Stomach (tissue), 9 donors: ENCODE measurements around the gene SPARC. TPM values are rescaled to one million over a fixed set of nuclear protein-coding genes. Genes with fewer than 3 reads are reported as not detected.

Source experiments
- DNase-seq, 2 donors: peaks; one replicate each; pipeline versions ENCODE4 v3.0.0 to v3.0.0-alpha.2; 2013 to 2019
- H3K27ac ChIP-seq, 5 donors: fragments of 200-600 bp in 4 of 5; sonication (generic) in 4 of 5; one replicate each; pipeline ENCODE4 v1.5.1; 2013 to 2019; ENCODE audit warnings: mild to moderate bottlenecking in 1 of 5, moderate library complexity in 1 of 5
- H3K27me3 ChIP-seq, 3 donors: fragments of 200-600 bp; sonication (generic); one replicate each; pipeline ENCODE4 v1.5.1; 2017 to 2019; ENCODE audit warnings: mixed run types in 1 of 3
- H3K36me3 ChIP-seq, 4 donors: fragments of 200-600 bp; sonication (generic); 1 replicate in 3 of 4; 2 replicates in 1 of 4; pipeline ENCODE4 v1.5.1; 2016 to 2019
- H3K4me1 ChIP-seq, 4 donors: fragments of 200-600 bp; sonication (generic); one replicate each; pipeline ENCODE4 v1.5.1; 2016 to 2019
- H3K4me3 ChIP-seq, 4 donors: fragments of 200-600 bp; sonication (generic) in 3 of 4; one replicate each; pipeline ENCODE4 v1.5.1; 2016 to 2019; ENCODE audit warnings: mild to moderate bottlenecking in 1 of 4
- H3K9me3 ChIP-seq, 4 donors: fragments of 200-600 bp; sonication (generic); one replicate each; pipeline ENCODE4 v1.5.1; 2016 to 2019
- EP300 ChIP-seq: sonication (generic); formaldehyde crosslinking; IDR thresholded peaks from one replicate; pipeline ENCODE4 v1.6.1; 2017; ENCODE audit warnings: antibody characterized with exemption
- POLR2A ChIP-seq, 4 donors: fragments of 450-650 bp; IDR thresholded peaks; one replicate each; pipeline ENCODE4 v1.6.1; 2016; ENCODE audit warnings: antibody characterized with exemption in 4 of 4, control low read depth in 2 of 4, mild to moderate bottlenecking in 1 of 4, moderate library complexity in 1 of 4
- POLR2AphosphoS5 ChIP-seq, 3 donors: sonication (generic); formaldehyde crosslinking; IDR thresholded peaks; one replicate each; pipeline ENCODE4 v1.6.1; 2016; ENCODE audit warnings: antibody characterized with exemption in 3 of 3
- WGBS, 5 donors: extraction: QIAGEN DNeasy Blood & Tissue Kit in 3 of 5; methylation state at CpG; one replicate each; pipeline versions ENCODE4 v1.1.5 to v1.1.7; 2013 to 2018; 5-methylcytosine and 5-hydroxymethylcytosine counted together
- intact Hi-C: fragments of 100-400 bp; cut with DNase I; formaldehyde crosslinking; loops from one replicate; pipeline ENCODE4 v1.15.1; 2023; ENCODE audit warnings: low total_unique reads
- polyA plus RNA-seq, 3 donors: library from polyadenylated mRNA; stranded (reverse); fragments of 200-250 nt; gene quantifications; one replicate each; pipeline ENCODE4 v1.2.3, GENCODE V29; 2013
- total RNA-seq, 5 donors: library from RNA; depleted of rRNA; stranded (reverse); fragments of >200 nt; gene quantifications; one replicate each; pipeline versions ENCODE4 v1.1.0 to v1.2.3, GENCODE V29; 2014 to 2016
- TF ChIP-seq, protein P1 (sequence below), 7 experiments: fragments of 450-650 bp in 4 of 7; fragments of 200-600 bp in 3 of 7; sonication (generic) in 3 of 7; IDR thresholded peaks; one replicate each; pipeline ENCODE4 v1.5.1; 2016 to 2019; ENCODE audit warnings: antibody characterized with exemption in 7 of 7, control low read depth in 2 of 7, mild to moderate bottlenecking in 1 of 7
- donor health status: healthy with polysubstance abuse.
- donor health status: Bipolar disorder and iron deficiency.
- donor health status: healthy.

Gene SPARC
- total and polyA plus RNA-seq, 8 donors = 36.2 to 1,348 (median 94.7) TPM

DNA sequence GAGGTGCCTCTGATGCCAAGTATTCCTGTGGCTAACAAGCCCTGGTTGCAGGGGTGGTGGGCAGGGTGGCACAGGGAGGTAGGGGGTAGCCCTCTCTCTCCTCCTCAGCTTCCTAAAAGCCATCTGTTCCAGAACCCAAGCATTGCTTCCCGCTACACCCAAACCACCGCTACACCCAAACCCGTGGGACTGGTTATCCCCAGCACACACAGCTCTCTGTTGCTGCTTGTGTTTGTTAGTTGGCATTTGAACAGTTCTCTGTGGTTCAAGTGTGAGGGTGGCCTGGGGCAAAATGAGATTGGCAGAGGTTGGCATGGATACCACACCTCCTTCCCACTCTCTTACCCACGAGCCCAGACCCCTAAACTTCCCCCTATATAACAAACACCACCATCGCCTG is 40.4 kb downstream of the SPARC start:
- 70 to 88% (median 76%) methylated on average over 5 of the region's 5 CpGs for WGBS, 5 donors
- intact Hi-C loops = no loop called here
- DNase-seq = no peak

DNA sequence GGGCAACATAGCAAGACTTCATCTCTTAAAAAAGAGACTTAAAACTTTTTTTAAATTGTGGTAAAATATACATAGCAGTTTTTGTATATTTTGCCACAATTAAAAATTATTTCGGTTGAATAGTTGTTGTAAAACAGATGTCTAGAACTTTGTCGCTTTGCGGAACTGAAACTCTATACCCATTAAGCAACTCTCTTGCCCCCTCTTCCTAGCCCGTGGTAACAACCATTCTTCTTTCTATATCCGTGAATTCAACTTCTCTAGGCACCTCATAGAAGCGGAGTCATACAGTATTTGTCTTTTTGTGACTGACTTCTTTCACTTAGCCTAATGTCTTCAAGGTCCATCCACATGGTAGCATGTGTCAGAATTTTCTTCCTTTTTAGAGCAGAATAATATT is 43.3 kb downstream of the SPARC start:
- no peak for DNase-seq
- H3K27ac ChIP-seq = no peak overlapping the region
- intact Hi-C loops = no loop called here
- no peaks in the 10 kb centered on the region for H3K27me3 ChIP-seq
- WGBS, 5 donors = 78 to 94% (median 87%) methylated on average over 6 of the region's 6 CpGs
- TF ChIP-seq EP300 (no peak), POLR2AphosphoS5 (IDR thresholded peaks at IDR 0.05) (no peak), POLR2A (IDR thresholded peaks at IDR 0.05) (no peak)
- TF ChIP-seq, protein P1, sequence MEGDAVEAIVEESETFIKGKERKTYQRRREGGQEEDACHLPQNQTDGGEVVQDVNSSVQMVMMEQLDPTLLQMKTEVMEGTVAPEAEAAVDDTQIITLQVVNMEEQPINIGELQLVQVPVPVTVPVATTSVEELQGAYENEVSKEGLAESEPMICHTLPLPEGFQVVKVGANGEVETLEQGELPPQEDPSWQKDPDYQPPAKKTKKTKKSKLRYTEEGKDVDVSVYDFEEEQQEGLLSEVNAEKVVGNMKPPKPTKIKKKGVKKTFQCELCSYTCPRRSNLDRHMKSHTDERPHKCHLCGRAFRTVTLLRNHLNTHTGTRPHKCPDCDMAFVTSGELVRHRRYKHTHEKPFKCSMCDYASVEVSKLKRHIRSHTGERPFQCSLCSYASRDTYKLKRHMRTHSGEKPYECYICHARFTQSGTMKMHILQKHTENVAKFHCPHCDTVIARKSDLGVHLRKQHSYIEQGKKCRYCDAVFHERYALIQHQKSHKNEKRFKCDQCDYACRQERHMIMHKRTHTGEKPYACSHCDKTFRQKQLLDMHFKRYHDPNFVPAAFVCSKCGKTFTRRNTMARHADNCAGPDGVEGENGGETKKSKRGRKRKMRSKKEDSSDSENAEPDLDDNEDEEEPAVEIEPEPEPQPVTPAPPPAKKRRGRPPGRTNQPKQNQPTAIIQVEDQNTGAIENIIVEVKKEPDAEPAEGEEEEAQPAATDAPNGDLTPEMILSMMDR (IDR thresholded peaks at IDR 0.05) = no peak
- no peaks in the 10 kb centered on the region for H3K9me3 ChIP-seq
- H3K4me1 ChIP-seq = no peaks in the 10 kb centered on the region
- H3K36me3 ChIP-seq = no peaks in the 10 kb centered on the region
- H3K4me3 ChIP-seq = no peak overlapping the region

More for the DNA sequence above, 40.4 kb downstream of the SPARC start:
- TF ChIP-seq POLR2AphosphoS5 (IDR thresholded peaks at IDR 0.05) (no peak), EP300 (no peak), POLR2A (IDR thresholded peaks at IDR 0.05) (no peak)
- TF ChIP-seq, protein P1 (IDR thresholded peaks at IDR 0.05) = no peak
- H3K27me3 ChIP-seq = peaks cover 0 to 4% (median 0%) of the 10 kb centered on the region in 3 donors
- no peak overlapping the region for H3K27ac ChIP-seq
- H3K36me3 ChIP-seq = no peaks in the 10 kb centered on the region
- no peak overlapping the region for H3K4me3 ChIP-seq
- no peaks in the 10 kb centered on the region for H3K4me1 ChIP-seq
- H3K9me3 ChIP-seq = no peaks in the 10 kb centered on the region

DNA sequence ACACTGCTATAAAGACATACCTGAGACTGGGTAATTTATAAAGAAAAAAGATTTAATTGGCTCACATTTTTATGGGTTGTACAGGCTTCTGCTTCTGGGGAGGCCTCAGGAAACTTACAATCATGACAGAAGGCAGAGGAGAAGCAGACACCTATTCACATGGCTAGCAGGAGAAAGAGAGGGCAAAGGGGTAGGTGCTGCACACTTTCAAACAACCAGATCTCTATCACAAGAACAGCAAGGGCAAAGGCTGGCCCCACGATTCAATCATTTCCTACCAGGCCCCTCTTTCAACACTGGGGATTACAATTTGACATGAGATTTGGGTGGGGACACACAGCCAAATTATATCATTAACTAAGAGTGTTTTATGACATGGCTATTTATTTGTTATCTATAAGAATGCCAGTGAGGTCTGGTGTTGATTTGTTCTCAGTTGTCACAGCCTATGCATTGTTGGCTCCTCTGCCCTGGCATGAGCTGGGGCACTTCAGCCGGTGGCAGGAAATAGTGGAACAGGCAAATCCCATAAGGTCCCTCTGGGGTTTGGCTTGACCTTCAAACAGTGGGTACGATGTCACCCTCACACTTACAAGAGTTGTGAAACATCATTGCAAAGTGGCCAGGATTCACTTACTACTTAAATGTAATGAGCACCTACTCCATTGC is 44.1 kb downstream of the SPARC start:
- H3K36me3 ChIP-seq = no peaks in the 10 kb centered on the region
- no peaks in the 10 kb centered on the region for H3K27me3 ChIP-seq
- no peak overlapping the region for H3K4me3 ChIP-seq
- no peaks in the 10 kb centered on the region for H3K9me3 ChIP-seq
- H3K4me1 ChIP-seq = no peaks in the 10 kb centered on the region
- 56 to 72% (median 59%) methylated on average over 3 of the region's 3 CpGs for WGBS, 5 donors
- intact Hi-C loops = no loop called here
- no peak for DNase-seq
- H3K27ac ChIP-seq = no peak overlapping the region
- no peak for TF ChIP-seq EP300
- no peak for TF ChIP-seq POLR2AphosphoS5 (IDR thresholded peaks at IDR 0.05)
- TF ChIP-seq, protein P1 (IDR thresholded peaks at IDR 0.05) = no peak
- TF ChIP-seq POLR2A (IDR thresholded peaks at IDR 0.05) = no peak

DNA sequence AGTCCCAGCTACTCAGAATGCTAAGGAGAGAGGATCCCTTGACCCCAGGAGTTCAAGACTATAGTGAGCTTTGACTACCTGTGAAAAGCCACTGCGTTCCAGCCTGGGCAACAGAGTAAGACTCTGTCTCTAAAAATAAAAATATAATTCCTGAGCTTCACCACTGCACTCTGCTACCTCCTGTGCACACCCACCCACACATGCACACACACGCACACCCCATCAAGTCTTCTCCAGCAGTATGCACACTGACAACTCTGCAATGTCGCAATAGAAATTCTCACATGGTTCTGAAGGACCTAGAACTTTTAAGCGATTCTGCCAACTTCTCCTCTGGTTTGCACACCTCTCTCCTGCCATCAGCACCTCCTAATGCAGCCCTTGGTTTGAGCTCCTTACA is 48.1 kb downstream of the SPARC start:
- TF ChIP-seq POLR2A (IDR thresholded peaks at IDR 0.05) (no peak), POLR2AphosphoS5 (IDR thresholded peaks at IDR 0.05) (no peak), EP300 (no peak)
- TF ChIP-seq, protein P1 (IDR thresholded peaks at IDR 0.05) = no peak
- Histone ChIP-seq H3K4me3 (no peak overlapping the region), H3K9me3 (no peaks in the 10 kb centered on the region), H3K27ac (no peak overlapping the region), H3K4me1 (no peaks in the 10 kb centered on the region), H3K27me3 (peaks cover 0 to 10% (median 0%) of the 10 kb centered on the region in 3 donors), H3K36me3 (no peaks in the 10 kb centered on the region)
- 79 to 95% (median 89%) methylated on average over 4 of the region's 4 CpGs for WGBS, 5 donors
- intact Hi-C loops = no loop called here
- no peak for DNase-seq
